Neural progenitor cell (in vitro differentiated cells): Measurements from ENCODE around the gene RPS6KA1. TPM values are rescaled to one million over a fixed set of nuclear protein-coding genes. Genes with fewer than 3 reads are reported as not detected.
A peak's percentile ranks its signal among the peaks of the same experiment; 100 is the strongest.

Source experiments
- DNase-seq: peaks from one replicate; pipeline ENCODE4 v3.0.0-alpha.2; 2016; ENCODE audit warnings: low spot score
- H2AFZ ChIP-seq: fragments of 200-600 bp; sonication (generic); replicated peaks from 2 replicates; pipeline ENCODE4 v1.6.1; 2016; ENCODE audit warnings: antibody characterized with exemption
- H3F3A ChIP-seq: fragments of 200-600 bp; sonication (generic); 2 replicates; pipeline ENCODE4 v1.6.1; 2016; ENCODE audit warnings: antibody characterized with exemption, low read depth
- H3K27ac ChIP-seq: fragments of 200-600 bp; sonication (generic); 2 replicates; pipeline ENCODE4 v1.5.1; 2016; ENCODE audit warnings: mild to moderate bottlenecking
- H3K27me3 ChIP-seq: fragments of 200-600 bp; sonication (generic); 2 replicates; pipeline ENCODE4 v1.6.1; 2016; ENCODE audit warnings: mild to moderate bottlenecking, moderate library complexity
- H3K36me3 ChIP-seq: fragments of 200-600 bp; sonication (generic); 2 replicates; pipeline ENCODE4 v1.5.1; 2016
- H3K4me1 ChIP-seq: fragments of 200-600 bp; sonication (generic); 2 replicates; pipeline ENCODE4 v1.6.1; 2016; ENCODE audit warnings: mixed run types
- H3K4me2 ChIP-seq: fragments of 200-600 bp; sonication (generic); 2 replicates; pipeline ENCODE4 v1.6.1; 2016
- H3K4me3 ChIP-seq: fragments of 200-600 bp; sonication (generic); 2 replicates; pipeline ENCODE4 v1.5.1; 2016
- H3K79me2 ChIP-seq: fragments of 200-600 bp; sonication (generic); 2 replicates; pipeline ENCODE4 v1.6.1; 2016; ENCODE audit warnings: low read depth
- H3K9ac ChIP-seq: fragments of 200-600 bp; sonication (generic); 2 replicates; pipeline ENCODE4 v1.6.1; 2016
- H3K9me3 ChIP-seq: fragments of 200-600 bp; sonication (generic); 2 replicates; pipeline ENCODE4 v1.5.1; 2016; ENCODE audit warnings: low read depth
- H4K20me1 ChIP-seq: fragments of 200-600 bp; sonication (generic); 2 replicates; pipeline ENCODE4 v1.6.1; 2016; ENCODE audit warnings: low read depth
- H3K27ac Mint-ChIP-seq: 3 replicates; pipeline ENCODE4 v1.8.0; 2021; ENCODE audit warnings: mixed read lengths
- H3K27me3 Mint-ChIP-seq: 2 replicates; pipeline ENCODE4 v1.8.0; 2022; ENCODE audit warnings: low read depth, mild to moderate bottlenecking, inconsistent platforms, moderate library complexity, mixed read lengths; ENCODE audit not compliant: insufficient read depth
- H3K36me3 Mint-ChIP-seq: 3 replicates; pipeline ENCODE4 v1.8.0; 2021; ENCODE audit warnings: mixed read lengths
- H3K4me1 Mint-ChIP-seq: 3 replicates; pipeline ENCODE4 v1.8.0; 2021; ENCODE audit warnings: mixed read lengths
- H3K4me3 Mint-ChIP-seq: 3 replicates; pipeline ENCODE4 v1.8.0; 2021; ENCODE audit warnings: mild to moderate bottlenecking, moderate library complexity, mixed read lengths
- H3K9me3 Mint-ChIP-seq: 3 replicates; pipeline ENCODE4 v1.8.0; 2020; ENCODE audit warnings: mixed read lengths
- EZH2 ChIP-seq: fragments of 200-600 bp; sonication (generic); IDR thresholded peaks from 2 replicates; pipeline ENCODE4 v1.6.1; 2017; ENCODE audit warnings: antibody characterized with exemption, mild to moderate bottlenecking, moderate library complexity
- EZH2phosphoT487 ChIP-seq: fragments of 200-600 bp; sonication (generic); IDR thresholded peaks from 2 replicates; pipeline ENCODE4 v1.6.1; 2017; ENCODE audit warnings: antibody characterized with exemption
- total RNA-seq: library from RNA; depleted of rRNA; stranded (reverse); fragments of >200 nt; gene quantifications from 2 replicates; pipeline ENCODE4 v1.2.3, GENCODE V29; 2015; ENCODE audit warnings: low replicate concordance
- TF ChIP-seq, protein P1 (sequence below): fragments of 200-600 bp; sonication (generic); IDR thresholded peaks from 2 replicates; pipeline ENCODE4 v1.5.1; 2017; ENCODE audit warnings: antibody characterized with exemption, mild to moderate bottlenecking

Gene RPS6KA1
- total RNA-seq, 1 donor from 2014 or later: 18.7 TPM

DNA sequence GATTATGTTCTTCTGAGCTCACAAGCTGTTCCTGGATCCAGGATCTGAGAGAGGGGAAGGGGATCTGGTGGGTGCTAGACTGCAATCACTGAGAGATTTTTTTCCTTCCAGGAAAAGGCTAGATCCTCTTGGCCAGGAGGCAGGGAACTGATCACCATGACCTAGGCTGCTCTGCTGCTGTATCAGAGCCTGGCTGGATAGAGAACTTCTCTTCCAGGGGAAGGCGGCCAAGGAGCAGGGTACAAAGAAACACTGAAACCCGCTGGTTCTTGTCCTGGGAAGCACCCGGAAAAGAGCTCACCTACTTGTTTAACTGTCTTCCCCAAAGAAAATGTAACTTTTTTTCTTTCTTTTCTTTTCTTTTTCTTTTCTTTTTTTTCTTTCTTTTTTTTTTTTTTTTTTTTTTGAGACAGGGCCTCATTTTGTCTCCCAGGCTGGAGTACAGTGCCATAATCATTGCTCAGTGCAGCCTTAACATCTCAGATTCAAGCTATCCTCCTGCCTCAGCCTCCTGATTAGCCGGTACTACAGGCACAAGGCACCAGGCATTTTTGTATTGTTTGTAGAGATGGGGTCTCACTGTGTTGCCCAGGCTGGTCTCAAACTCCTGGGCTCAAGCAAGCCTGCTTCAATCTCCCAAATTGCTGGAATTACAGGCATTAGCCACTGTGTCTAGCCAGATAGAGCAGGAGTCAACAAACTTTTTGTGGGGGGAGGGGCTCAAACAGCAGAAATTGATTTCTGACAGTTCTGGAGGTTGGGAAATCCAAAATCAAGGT lies 12.4 kb upstream of the RPS6KA1 start:
- TF ChIP-seq, protein P1, sequence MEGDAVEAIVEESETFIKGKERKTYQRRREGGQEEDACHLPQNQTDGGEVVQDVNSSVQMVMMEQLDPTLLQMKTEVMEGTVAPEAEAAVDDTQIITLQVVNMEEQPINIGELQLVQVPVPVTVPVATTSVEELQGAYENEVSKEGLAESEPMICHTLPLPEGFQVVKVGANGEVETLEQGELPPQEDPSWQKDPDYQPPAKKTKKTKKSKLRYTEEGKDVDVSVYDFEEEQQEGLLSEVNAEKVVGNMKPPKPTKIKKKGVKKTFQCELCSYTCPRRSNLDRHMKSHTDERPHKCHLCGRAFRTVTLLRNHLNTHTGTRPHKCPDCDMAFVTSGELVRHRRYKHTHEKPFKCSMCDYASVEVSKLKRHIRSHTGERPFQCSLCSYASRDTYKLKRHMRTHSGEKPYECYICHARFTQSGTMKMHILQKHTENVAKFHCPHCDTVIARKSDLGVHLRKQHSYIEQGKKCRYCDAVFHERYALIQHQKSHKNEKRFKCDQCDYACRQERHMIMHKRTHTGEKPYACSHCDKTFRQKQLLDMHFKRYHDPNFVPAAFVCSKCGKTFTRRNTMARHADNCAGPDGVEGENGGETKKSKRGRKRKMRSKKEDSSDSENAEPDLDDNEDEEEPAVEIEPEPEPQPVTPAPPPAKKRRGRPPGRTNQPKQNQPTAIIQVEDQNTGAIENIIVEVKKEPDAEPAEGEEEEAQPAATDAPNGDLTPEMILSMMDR: no peak
- TF ChIP-seq EZH2phosphoT487 (no peak), EZH2 (no peak)
- DNase-seq: no peak
- Histone ChIP-seq H3F3A (no peaks in the 10 kb centered on the region), H3K79me2 (no peaks in the 10 kb centered on the region), H3K27me3 (no peaks in the 10 kb centered on the region), H3K27ac (no peak overlapping the region), H3K4me3 (no peak overlapping the region), H3K4me1 (no peaks in the 10 kb centered on the region), H2AFZ (peak overlapping the region; percentile 64), H3K9me3 (no peaks in the 10 kb centered on the region), H3K9ac (no peak overlapping the region), H3K36me3 (no peaks in the 10 kb centered on the region), H3K4me2 (no peak overlapping the region), H4K20me1 (no peaks in the 10 kb centered on the region)
- H3K27me3 Mint-ChIP-seq: peaks cover 9% of the 10 kb centered on the region
- peaks cover 8% of the 10 kb centered on the region for H3K9me3 Mint-ChIP-seq
- H3K36me3 Mint-ChIP-seq: no peaks in the 10 kb centered on the region
- H3K4me1 Mint-ChIP-seq: peaks cover 5% of the 10 kb centered on the region
- no peak overlapping the region for H3K4me3 Mint-ChIP-seq
- H3K27ac Mint-ChIP-seq: no peak overlapping the region

DNA sequence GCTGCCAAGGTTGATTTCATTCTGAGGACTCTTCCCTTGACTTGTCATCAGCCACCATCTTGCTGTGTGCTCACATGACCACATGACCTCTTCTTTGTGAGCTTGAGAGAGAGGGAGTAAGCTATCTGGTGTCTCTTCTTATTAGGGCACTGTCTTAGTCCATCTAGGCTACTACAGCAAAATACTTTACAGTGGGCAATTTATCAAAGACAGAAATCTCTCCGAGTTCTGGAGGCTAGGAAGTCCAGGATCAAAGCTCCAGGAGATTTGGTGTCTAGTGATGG lies 11.9 kb upstream of the RPS6KA1 start:
- DNase-seq: no peak
- Histone ChIP-seq H3K4me1 (no peaks in the 10 kb centered on the region), H3K27ac (no peak overlapping the region), H3F3A (no peaks in the 10 kb centered on the region), H2AFZ (peak overlapping the region; percentile 64), H3K9ac (no peak overlapping the region), H3K4me3 (no peak overlapping the region), H3K79me2 (no peaks in the 10 kb centered on the region), H3K9me3 (no peaks in the 10 kb centered on the region), H4K20me1 (no peaks in the 10 kb centered on the region), H3K36me3 (no peaks in the 10 kb centered on the region), H3K4me2 (no peak overlapping the region), H3K27me3 (no peaks in the 10 kb centered on the region)
- Mint-ChIP-seq H3K27me3 (peaks cover 10% of the 10 kb centered on the region), H3K4me3 (no peak overlapping the region), H3K9me3 (peaks cover 3% of the 10 kb centered on the region), H3K4me1 (peaks cover 3% of the 10 kb centered on the region), H3K27ac (peak overlapping the region; percentile 21), H3K36me3 (no peaks in the 10 kb centered on the region)
- TF ChIP-seq EZH2phosphoT487 (no peak), EZH2 (no peak)
- TF ChIP-seq, protein P1: no peak

DNA sequence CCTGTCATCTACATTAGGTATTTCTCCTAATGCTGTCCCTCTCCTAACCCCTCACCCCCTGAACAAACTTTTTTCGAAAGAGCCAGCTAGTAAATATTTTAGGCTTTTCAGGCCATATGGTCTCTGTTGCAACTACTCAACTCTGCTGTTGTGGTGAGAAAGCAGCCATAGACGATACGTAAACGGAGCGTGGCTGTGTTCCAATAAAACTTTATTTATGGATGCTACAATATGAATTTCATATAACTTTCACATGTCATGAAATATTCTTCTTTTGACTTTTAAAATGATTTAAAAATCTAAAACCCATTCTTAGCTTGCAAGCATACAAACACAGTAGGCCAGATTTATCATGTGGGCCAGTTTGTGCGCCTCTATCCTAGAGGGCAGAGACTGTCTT lies 11.2 kb upstream of the RPS6KA1 start:
- peaks cover 11% of the 10 kb centered on the region for H3K27me3 Mint-ChIP-seq
- no peak for DNase-seq
- no peak for TF ChIP-seq EZH2
- TF ChIP-seq EZH2phosphoT487: no peak
- TF ChIP-seq, protein P1: no peak
- Histone ChIP-seq H3F3A (no peaks in the 10 kb centered on the region), H3K4me2 (no peak overlapping the region), H3K79me2 (no peaks in the 10 kb centered on the region), H3K9ac (no peak overlapping the region), H3K36me3 (no peaks in the 10 kb centered on the region), H3K27me3 (no peaks in the 10 kb centered on the region), H2AFZ (no peak overlapping the region), H3K4me1 (no peaks in the 10 kb centered on the region), H3K27ac (no peak overlapping the region), H3K4me3 (no peak overlapping the region), H4K20me1 (no peaks in the 10 kb centered on the region), H3K9me3 (no peaks in the 10 kb centered on the region)
- peaks cover 3% of the 10 kb centered on the region for H3K4me1 Mint-ChIP-seq
- no peak overlapping the region for H3K27ac Mint-ChIP-seq
- H3K4me3 Mint-ChIP-seq: no peak overlapping the region
- H3K36me3 Mint-ChIP-seq: no peaks in the 10 kb centered on the region
- peaks cover 3% of the 10 kb centered on the region for H3K9me3 Mint-ChIP-seq
